Dedifferentiated amniotic fluid mesenchymal stem cell (primary cell): ENCODE results near the gene EPHB3.
A peak's percentile ranks its signal among the peaks of the same experiment; 100 is the strongest.

Experiments
- DNase-seq: peaks from one replicate; pipeline ENCODE4 v3.0.0-alpha.2; 2016; ENCODE audit errors: extremely low spot score

Gene EPHB3

GRCh38 chr3:184561061-184561912, at the start of gene EPHB3:
EPHB3 (plus strand) TSS chr3:184561785; CDS start chr3:184562236, 451 bp downstream.
- DNase-seq = peak; percentile 99

DNA sequence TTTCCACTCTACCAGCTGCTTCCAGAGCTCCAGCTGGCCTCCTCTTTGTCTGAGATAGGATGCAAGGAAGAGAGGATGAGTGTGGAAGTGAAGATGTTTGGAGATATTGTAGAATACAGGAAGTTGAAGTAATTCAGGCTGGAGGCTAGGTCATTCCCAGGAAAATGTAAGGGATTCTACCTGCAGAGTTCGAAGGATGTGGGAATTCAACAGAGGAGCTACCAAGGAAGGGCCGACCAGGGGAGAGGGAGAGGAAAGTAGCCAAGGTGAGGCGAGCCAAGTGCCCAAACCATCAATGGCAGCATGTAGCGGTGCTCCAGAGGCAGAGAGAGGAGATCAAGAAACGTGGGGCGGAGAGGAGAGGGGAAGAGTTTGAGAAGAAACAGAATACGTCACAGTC, 49.0 kb upstream of the EPHB3 start:
- no peak for DNase-seq

DNA sequence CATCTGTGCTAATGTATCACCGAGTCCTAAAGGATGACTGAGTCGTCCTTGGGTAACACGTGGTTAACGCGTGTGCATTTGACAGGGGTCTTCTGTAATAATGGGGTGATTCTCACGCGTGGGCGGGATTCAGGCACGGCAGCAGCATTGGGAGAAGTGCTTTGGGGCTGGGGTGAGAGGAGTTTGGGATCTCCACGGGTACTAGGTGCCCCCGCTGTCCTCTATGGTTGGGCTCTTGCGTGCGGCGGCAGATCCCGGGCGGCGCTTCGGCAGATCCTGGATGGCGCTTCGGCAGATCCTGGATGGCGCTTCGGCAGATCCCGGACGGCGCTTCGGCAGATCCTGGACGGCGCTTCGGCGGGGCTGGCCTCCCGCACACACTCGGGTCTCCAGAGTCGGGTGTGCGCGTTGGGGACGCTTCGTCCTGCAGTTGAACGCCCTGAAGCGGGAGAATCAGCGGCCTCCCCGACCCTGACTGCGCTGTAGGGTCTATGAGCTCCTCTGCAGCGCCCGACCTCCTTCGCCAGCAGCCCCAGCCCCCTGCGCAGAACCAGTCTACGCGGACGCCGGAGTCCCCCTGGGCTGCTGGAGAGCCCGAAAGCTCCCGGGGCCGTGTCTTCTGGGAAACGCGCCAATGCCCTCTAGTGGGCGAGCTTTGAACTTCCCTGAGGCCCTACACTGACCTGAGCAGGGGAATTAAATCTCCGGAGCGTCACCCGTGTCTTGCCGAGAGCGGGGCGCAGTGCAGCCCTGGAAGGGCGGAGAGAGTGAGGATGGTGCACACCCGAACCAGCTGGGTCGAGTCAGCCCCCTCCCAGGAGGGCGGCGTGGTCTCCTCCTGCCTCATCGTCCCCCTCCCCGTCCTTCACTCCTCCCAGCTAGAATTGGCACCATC, 48.1 kb upstream of the EPHB3 start:
- DNase-seq = peak; percentile 69

- DNase-seq = no peak
These were observed 47.5 kb upstream of the EPHB3 start for GRCh38 chr3:184514171-184514490.

- peak; percentile 71 for DNase-seq
These were observed 37.6 kb upstream of the EPHB3 start for GRCh38 chr3:184523825-184524615.

GRCh38 chr3:184524981-184525336, 36.6 kb upstream of the EPHB3 start:
- DNase-seq = no peak

- DNase-seq = no peak
These were observed 36.1 kb upstream of the EPHB3 start for GRCh38 chr3:184525337-184526087.

DNA sequence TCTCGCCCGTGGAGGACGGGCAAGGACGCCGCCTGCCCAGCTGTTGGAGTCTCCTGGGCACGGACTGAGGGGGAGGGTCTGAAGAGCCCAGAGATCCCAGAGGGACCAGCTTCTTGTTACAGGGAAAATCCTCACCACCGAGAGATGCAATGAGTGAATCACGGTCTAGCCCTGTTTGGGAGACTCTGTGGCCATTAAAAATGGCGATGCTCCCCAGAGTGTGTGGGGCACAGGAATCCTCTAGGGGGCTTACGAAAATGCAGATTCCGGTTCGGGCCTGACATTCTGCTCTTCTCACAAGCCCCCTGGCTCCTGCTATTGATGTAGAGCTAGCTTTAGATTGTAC, 35.5 kb upstream of the EPHB3 start:
- no peak for DNase-seq

DNA sequence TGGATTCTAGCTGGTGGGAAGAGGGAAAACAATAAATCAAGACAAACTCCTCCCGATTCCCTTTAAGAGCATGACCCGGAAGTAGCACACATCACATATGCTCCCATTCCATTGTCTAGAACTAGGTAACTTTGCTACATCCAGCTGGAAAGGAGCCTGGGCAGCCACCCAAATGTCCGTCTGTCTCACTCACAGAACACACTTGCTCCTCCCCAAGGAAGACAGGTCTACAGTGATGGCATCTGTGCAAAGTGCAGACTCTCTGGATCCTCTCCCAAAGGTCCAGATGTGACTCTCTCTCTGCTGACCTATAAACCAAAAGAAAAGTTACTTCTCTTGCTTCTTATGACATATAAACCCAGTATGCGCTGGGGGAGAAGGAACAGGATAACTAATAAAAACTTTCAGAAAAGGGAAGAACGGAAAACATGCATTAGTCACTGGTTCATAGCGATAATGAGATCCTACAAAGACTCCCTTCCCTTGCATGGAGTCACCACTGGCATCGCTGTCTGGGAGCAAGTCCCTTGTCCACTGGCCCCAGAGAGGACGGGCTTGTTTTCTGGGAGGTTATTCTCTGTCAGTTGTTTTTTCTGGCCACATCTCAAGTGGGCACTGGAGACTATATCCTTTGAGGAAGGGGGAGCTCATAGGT, 29.8 kb upstream of the EPHB3 start:
- no peak for DNase-seq

DNA sequence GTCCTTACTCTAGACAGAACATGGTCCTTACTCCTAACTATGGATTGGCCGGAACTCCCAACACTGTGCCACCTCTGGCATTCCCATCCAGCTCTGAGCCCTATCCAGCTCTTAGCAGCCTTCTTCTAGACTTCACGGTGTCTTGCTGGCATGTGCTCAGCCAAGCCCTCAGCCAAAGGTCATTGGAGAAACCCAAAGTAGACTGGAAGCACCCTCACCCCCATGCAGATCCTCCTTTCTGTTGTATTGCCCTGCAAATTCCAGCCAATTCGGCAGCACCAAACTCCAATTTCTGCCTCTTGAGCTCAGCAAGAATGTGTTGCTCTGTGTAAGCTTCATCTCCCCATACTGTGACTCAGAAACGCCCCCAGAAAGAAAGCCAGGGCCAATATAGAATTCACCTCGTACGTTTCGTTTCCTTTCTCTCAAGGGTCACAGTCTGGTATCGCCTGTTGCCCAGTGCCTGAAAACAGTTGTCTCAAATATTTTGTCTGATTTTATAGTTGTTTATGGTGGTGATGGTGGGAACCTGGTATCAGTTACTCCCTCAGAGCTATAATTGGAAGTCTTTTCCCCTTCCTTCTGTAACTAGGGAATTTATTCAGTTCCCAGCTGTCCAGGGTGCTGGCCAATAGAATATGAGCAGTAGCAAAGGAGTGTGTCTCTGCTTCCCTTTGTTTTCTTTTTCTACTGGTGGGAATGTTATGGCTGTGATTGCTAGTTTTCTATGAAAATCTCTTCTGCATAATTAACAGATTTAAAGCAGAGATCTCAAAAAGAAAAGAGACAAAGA, 28.4 kb upstream of the EPHB3 start:
- no peak for DNase-seq

GRCh38 chr3:184537885-184538665, 23.5 kb upstream of the EPHB3 start:
- no peak for DNase-seq

DNA sequence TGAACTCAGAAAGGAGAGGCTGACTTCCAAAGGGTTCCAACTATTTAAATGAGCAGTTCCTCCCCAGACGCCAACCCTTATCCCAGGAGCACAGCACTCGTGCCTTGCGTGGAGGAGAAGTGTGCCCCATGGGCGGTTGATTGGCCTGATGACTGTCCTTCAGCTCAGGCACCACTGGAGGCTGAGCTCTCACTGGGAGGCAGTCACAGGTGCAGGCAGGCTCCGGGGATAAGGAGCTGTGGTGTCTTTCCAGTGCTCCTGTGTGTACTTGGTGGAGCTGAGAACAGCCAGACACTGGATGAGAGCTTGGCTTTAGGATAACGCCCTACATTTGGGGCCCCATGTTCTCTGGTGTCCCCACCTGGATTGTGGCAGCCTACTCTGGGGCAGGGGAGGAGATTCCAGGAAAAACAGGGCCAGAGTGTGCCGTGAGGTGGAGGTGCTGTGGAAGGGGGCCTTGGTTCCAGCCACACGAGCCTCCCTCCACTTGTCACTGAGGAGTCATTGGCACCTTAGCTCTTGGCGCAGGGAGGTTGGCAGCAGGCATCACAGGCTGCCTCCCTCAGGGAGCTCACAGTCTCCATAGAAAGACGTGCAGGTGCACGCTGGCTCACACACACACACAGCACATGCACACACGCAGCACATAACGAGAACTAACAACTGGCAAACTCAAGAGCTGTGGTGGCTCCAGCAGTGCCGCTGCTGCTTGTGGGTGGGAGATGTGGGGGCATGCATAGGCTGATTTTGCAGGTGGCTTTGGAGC, 22.7 kb upstream of the EPHB3 start:
- DNase-seq = no peak

GRCh38 chr3:184539801-184540435, 21.7 kb upstream of the EPHB3 start:
- no peak for DNase-seq

- DNase-seq = no peak
These were observed 20.6 kb upstream of the EPHB3 start for GRCh38 chr3:184540777-184541681.

- no peak for DNase-seq
These were observed 19.6 kb upstream of the EPHB3 start for GRCh38 chr3:184541886-184542562.

GRCh38 chr3:184542577-184542976, 19.0 kb upstream of the EPHB3 start:
- no peak for DNase-seq

- DNase-seq = no peak
These were observed 18.3 kb upstream of the EPHB3 start for GRCh38 chr3:184543256-184543655.
